CD14-positive monocyte (primary cell): ENCODE data around the gene SCRN1. TPM values are rescaled to one million over a fixed set of nuclear protein-coding genes. Genes with fewer than 3 reads are reported as not detected.

Source experiments
- DNase-seq, 3 donors: peaks; one replicate each; pipeline ENCODE4 v3.0.0-alpha.2; 2011 to 2022
- H2AFZ ChIP-seq: 2 replicates; pipeline ENCODE4 v1.6.0; 2012; ENCODE audit warnings: mild to moderate bottlenecking, low read depth, low read length, inconsistent platforms; ENCODE audit not compliant: insufficient read depth, poor library complexity, severe bottlenecking
- H3K27ac ChIP-seq, 2 donors: 1 replicate in 1 of 2; 2 replicates in 1 of 2; pipeline ENCODE4 v1.5.1; 2012 to 2013; ENCODE audit warnings: low read length in 2 of 2, control low read depth in 1 of 2, inconsistent platforms in 1 of 2, low read depth in 1 of 2, mild to moderate bottlenecking in 1 of 2
- H3K27me3 ChIP-seq, 2 donors: one replicate each; pipeline versions ENCODE4 v1.6.0 to v1.6.1; 2011 to 2013; ENCODE audit warnings: low read length in 2 of 2; ENCODE audit not compliant: control insufficient read depth in 2 of 2, insufficient read depth in 2 of 2
- H3K36me3 ChIP-seq, 2 donors: replicated peaks in 1 of 2; 1 replicate in 1 of 2; 2 replicates in 1 of 2; pipeline versions ENCODE4 v1.5.1 to v1.6.1; 2012 to 2013; ENCODE audit warnings: low read length in 2 of 2, control low read depth in 1 of 2, inconsistent platforms in 1 of 2, mild to moderate bottlenecking in 1 of 2; ENCODE audit not compliant: insufficient read depth in 2 of 2, control insufficient read depth in 1 of 2
- H3K4me1 ChIP-seq, 2 donors: 1 replicate in 1 of 2; 2 replicates in 1 of 2; pipeline versions ENCODE4 v1.5.1 to v1.6.1; 2012 to 2013; ENCODE audit warnings: low read length in 2 of 2, control low read depth in 1 of 2, inconsistent platforms in 1 of 2, mild to moderate bottlenecking in 1 of 2, moderate library complexity in 1 of 2; ENCODE audit not compliant: insufficient read depth in 2 of 2, control insufficient read depth in 1 of 2
- H3K4me2 ChIP-seq: replicated peaks from 2 replicates; pipeline ENCODE3; 2012; ENCODE audit warnings: low read length, moderate library complexity, mild to moderate bottlenecking; ENCODE audit not compliant: poor library complexity, severe bottlenecking; ENCODE audit errors: extremely low read depth
- H3K4me3 ChIP-seq, 3 experiments: fragments of 200-600 bp in 1 of 3; sonication (generic) in 1 of 3; replicated peaks in 1 of 3; 1 replicate in 2 of 3; 2 replicates in 1 of 3; pipeline ENCODE4 v1.5.1; 2011 to 2013; ENCODE audit warnings: low read length in 3 of 3, mild to moderate bottlenecking in 3 of 3, control low read depth in 2 of 3, low read depth in 2 of 3, inconsistent platforms in 1 of 3, moderate library complexity in 1 of 3
- H3K79me2 ChIP-seq: 2 replicates; pipeline ENCODE4 v1.6.0; 2012; ENCODE audit warnings: mild to moderate bottlenecking, control low read depth, inconsistent platforms, low read length, moderate library complexity; ENCODE audit not compliant: insufficient read depth
- H3K9ac ChIP-seq: 2 replicates; pipeline ENCODE4 v1.6.0; 2017; ENCODE audit warnings: low read length, mild to moderate bottlenecking; ENCODE audit not compliant: insufficient read depth, poor library complexity, severe bottlenecking
- H3K9me3 ChIP-seq, 2 donors: replicated peaks in 1 of 2; 1 replicate in 1 of 2; 2 replicates in 1 of 2; pipeline versions ENCODE4 v1.5.1 to v1.6.1; 2012 to 2013; ENCODE audit warnings: low read length in 2 of 2, control low read depth in 1 of 2; ENCODE audit not compliant: control insufficient read depth in 1 of 2, insufficient read depth in 1 of 2
- H4K20me1 ChIP-seq: 2 replicates; pipeline ENCODE4 v1.6.0; 2012; ENCODE audit warnings: mild to moderate bottlenecking, low read length, control low read depth, moderate library complexity; ENCODE audit not compliant: insufficient read depth
- H3K27ac Mint-ChIP-seq, 7 donors: one replicate each; pipeline ENCODE4 v1.8.0; 2020; ENCODE audit warnings: mild to moderate bottlenecking in 7 of 7, mixed read lengths in 7 of 7, moderate library complexity in 6 of 7, inconsistent platforms in 2 of 7
- H3K27me3 Mint-ChIP-seq, 3 donors: one replicate each; pipeline ENCODE4 v1.8.0; 2021 to 2022; ENCODE audit warnings: low read depth in 3 of 3, mild to moderate bottlenecking in 3 of 3, mixed read lengths in 3 of 3, moderate library complexity in 3 of 3, inconsistent platforms in 1 of 3
- H3K36me3 Mint-ChIP-seq, 2 donors: one replicate each; pipeline ENCODE4 v1.8.0; 2020; ENCODE audit warnings: mixed read lengths in 2 of 2, inconsistent platforms in 1 of 2, mild to moderate bottlenecking in 1 of 2
- H3K4me1 Mint-ChIP-seq: one replicate; pipeline ENCODE4 v1.8.0; 2020; ENCODE audit warnings: mild to moderate bottlenecking, mixed read lengths
- H3K4me3 Mint-ChIP-seq, 2 donors: one replicate each; pipeline ENCODE4 v1.8.0; 2020; ENCODE audit warnings: mild to moderate bottlenecking in 2 of 2, mixed read lengths in 2 of 2, moderate library complexity in 1 of 2
- H3K9me3 Mint-ChIP-seq, 7 donors: one replicate each; pipeline ENCODE4 v1.8.0; 2020 to 2022; ENCODE audit warnings: mixed read lengths in 7 of 7, mild to moderate bottlenecking in 6 of 7, moderate library complexity in 6 of 7, inconsistent platforms in 2 of 7
- CTCF ChIP-seq: fragments of 200-600 bp; IDR thresholded peaks from one replicate; pipeline ENCODE4 v1.8.0; 2022; ENCODE audit warnings: antibody characterized with exemption, mild to moderate bottlenecking
- WGBS: methylation state at CpG from one replicate; pipeline ENCODE4 v1.1.5; 2013; ENCODE audit warnings: missing lambda C conversion rate; ENCODE audit not compliant: insufficient coverage; 5-methylcytosine and 5-hydroxymethylcytosine counted together
- intact Hi-C, 2 donors: fragments of 100-400 bp; cut with micrococcal nuclease; formaldehyde crosslinking; loops; one replicate each; pipeline versions ENCODE4 v1.15.0 to v1.15.1; 2023
- polyA plus RNA-seq, 3 donors: library from polyadenylated mRNA; depleted of rRNA in 1 of 3; unstranded in 2 of 3; stranded (reverse) in 1 of 3; fragments of 300-500 nt in 2 of 3; fragments of >200 nt in 1 of 3; fragmentation: Illumina TruSeq in 2 of 3; gene quantifications; 1 replicate in 2 of 3; 2 replicates in 1 of 3; pipeline ENCODE4 v1.2.3, GENCODE V29; 2012 to 2021

SCRN1 gene
- polyA plus RNA-seq, 3 donors = 8.4 to 12.1 (median 8.6) TPM

- Histone ChIP-seq H3K27me3 (peaks cover 0 to 5% of the 10 kb centered on the region in 2 donors), H2AFZ (no peak overlapping the region), H3K4me2 (no peak overlapping the region), H3K79me2 (peaks cover 15% of the 10 kb centered on the region), H4K20me1 (no peaks in the 10 kb centered on the region), H3K27ac (no peak overlapping the region), H3K9ac (no peak overlapping the region), H3K9me3 (peaks cover 16% of the 10 kb centered on the region in 2 donors), H3K4me3 (no peak overlapping the region), H3K4me1 (peaks cover 11 to 14% of the 10 kb centered on the region in 2 donors), H3K36me3 (no peaks in the 10 kb centered on the region)
- H3K9me3 Mint-ChIP-seq = peaks cover 14 to 32% (median 26%) of the 10 kb centered on the region in 7 donors
- DNase-seq = no peak
- TF ChIP-seq CTCF = no peak
- H3K27ac Mint-ChIP-seq = no peak overlapping the region
- intact Hi-C loops = loop anchor here in 1 of 2 donors (5.0 kb wide), 1 partner anchor 34 kb away; the partner anchor contains the start of genes FKBP14 and PLEKHA8
- peaks cover 5 to 12% (median 8%) of the 10 kb centered on the region in 3 donors for H3K27me3 Mint-ChIP-seq
- no peak overlapping the region for H3K4me3 Mint-ChIP-seq
- no CpG with 5 or more reads among the region's 4 CpGs for WGBS
- peaks cover 14% of the 10 kb centered on the region for H3K4me1 Mint-ChIP-seq
- H3K36me3 Mint-ChIP-seq = peaks cover 4 to 12% of the 10 kb centered on the region in 2 donors
Measured at GRCh38 chr7:29993140-29993539, 3.5 kb upstream of the SCRN1 start.

DNA sequence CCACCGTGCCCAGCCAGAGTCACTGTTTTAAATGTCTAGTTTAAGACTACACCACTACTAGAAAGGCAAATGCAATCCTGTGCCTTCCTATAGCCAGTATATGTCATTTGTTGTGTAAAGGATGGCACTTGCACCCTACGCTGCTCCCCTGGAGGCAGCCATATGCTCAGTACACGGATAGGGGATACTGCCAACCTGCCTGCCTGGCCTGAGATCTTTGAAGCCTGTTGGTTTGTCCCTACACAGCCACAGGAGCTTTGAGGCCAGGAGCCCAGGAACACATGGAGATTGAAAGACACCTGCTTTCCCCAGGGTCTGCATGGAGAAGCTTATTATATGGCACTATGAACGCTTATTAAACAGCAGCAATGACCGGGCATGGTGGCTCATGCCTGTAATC, 2.3 kb upstream of the SCRN1 start:
- no peak overlapping the region for H3K4me3 Mint-ChIP-seq
- intact Hi-C loops = loop anchor here in 1 of 2 donors (5.0 kb wide), 1 partner anchor 35 kb away; the partner anchor contains the start of genes FKBP14 and PLEKHA8
- peaks cover 5 to 12% (median 8%) of the 10 kb centered on the region in 3 donors for H3K27me3 Mint-ChIP-seq

More for the DNA sequence above, 2.3 kb upstream of the SCRN1 start:
- Histone ChIP-seq H3K36me3 (no peaks in the 10 kb centered on the region), H2AFZ (no peak overlapping the region), H3K9me3 (peaks cover 16% of the 10 kb centered on the region in 2 donors), H3K4me1 (peaks cover 20 to 26% of the 10 kb centered on the region in 2 donors), H3K4me2 (no peak overlapping the region), H3K27me3 (peaks cover 0 to 5% of the 10 kb centered on the region in 2 donors), H4K20me1 (no peaks in the 10 kb centered on the region), H3K4me3 (no peak overlapping the region), H3K79me2 (peaks cover 23% of the 10 kb centered on the region), H3K9ac (no peak overlapping the region), H3K27ac (no peak overlapping the region)
- 95% methylated on average over 3 of the region's 5 CpGs for WGBS
- no peak for DNase-seq
- Mint-ChIP-seq H3K9me3 (peaks cover 12 to 32% (median 27%) of the 10 kb centered on the region in 7 donors), H3K36me3 (peaks cover 6 to 12% of the 10 kb centered on the region in 2 donors), H3K4me1 (peaks cover 23% of the 10 kb centered on the region), H3K27ac (peak overlapping the region in 1 of 7 donors; percentile 23)
- no peak for TF ChIP-seq CTCF
